Left renal pelvis (tissue), 4 donors: ENCODE results near the gene IGSF10. TPM values are rescaled to one million over a fixed set of nuclear protein-coding genes. Genes with fewer than 3 reads are reported as not detected.

Experiments used
- DNase-seq, 4 donors: peaks; one replicate each; pipeline ENCODE4 v3.0.0-alpha.2; 2013; ENCODE audit warnings: low read depth in 4 of 4, low spot score in 3 of 4
- polyA plus RNA-seq, 4 donors: library from polyadenylated mRNA; unstranded; fragments of 120-200 nt; gene quantifications; one replicate each; pipeline ENCODE4 v1.2.1, GENCODE V29; 2013; ENCODE audit not compliant: insufficient read length in 4 of 4

IGSF10 gene
- polyA plus RNA-seq, 4 donors: 0.89 to 2.9 (median 2.3) TPM

DNA sequence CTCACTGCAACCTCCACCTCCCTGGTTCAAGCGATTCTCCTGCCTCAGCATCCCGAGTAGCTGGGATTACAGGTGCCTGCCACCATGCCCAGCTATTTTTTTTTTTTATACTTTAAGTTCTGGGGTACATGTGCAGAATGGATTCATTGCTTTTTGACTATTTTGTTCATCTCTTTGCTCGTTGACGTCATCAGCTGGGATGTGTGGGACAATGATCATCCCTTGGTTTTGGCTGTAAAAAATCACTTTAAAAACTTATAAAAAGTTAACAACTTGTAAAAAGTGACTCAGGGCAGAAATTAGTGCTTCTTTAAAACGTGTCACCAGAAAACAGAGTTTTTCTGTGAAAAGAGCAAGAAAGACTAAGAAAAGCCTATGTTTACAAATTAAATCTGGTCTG lies 37.8 kb downstream of the IGSF10 start:
- DNase-seq: no peak

DNA sequence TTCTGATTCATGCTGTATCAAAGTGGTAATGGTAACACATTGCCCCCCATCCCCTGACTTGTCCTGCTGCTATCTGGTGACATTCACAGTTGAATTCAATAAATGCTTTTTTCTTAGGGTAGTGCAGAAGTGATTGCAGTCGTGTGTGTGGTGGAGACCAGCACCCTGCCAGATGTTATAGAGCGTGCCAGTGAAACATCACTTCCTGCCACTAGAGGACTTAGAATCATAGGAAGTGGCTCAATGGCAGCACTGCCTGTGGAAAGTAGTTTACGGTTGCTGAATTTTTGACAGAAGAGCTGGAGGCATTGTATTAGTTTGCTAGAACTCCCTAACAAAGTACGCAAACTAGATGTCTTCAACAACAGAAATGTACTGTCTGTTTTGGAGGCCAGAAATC lies 38.9 kb downstream of the IGSF10 start:
- DNase-seq: no peak

DNA sequence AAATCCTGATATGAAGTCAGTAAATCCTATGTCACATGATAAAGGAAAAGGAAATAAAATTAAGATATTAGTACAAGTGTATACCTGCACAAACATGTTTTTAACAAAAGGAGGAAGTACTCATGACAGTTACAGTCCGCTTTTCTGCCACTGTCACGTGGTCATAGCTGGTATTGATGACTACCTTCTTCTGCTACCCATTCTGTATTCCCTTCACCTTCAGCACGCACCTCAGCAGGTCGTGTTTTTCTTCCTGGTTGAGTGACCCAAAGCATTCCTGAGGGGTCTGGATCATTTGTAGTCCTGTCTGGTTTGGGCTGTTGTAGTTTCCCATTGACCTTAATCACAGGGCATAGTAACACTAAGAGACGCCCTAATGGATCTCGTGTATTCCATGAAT lies 41.1 kb downstream of the IGSF10 start:
- DNase-seq: no peak

DNA sequence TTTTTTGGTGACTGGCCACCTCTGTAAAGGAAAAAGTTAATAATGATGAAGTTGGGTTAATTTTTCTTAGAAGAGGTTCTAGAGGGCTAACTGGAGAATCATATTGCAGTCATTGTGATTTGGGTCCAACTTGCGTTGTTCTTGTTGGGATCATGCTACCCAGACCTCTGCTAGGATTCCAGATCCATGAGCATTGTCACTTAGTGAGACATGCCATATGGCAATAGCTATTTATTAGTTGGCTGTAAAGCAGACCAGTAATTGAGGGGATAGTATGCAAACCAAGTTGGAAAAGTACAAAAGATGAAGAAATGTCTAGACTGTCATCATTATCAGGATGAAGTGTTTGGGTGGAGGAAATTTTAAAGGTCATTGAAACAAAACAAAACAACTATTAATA lies 45.6 kb downstream of the IGSF10 start:
- no peak for DNase-seq

DNA sequence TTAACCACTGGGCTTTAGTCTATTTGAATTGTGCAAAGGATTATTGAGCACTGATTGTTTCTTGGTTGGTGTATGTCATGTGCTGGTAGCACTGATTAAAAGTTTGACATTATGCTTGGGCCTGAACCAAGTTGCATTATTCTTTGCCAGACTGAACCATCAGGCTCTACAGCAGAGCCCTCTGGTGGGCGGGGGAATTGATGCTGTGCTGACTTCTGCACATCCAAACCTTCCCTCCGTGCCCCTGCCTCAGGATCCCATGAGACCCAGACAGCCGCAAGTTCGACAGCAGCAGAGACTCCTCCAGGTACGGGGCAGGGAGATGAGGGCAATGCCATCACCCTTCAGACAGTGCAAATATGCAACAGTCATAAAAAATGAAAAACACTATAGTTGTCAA lies 47.9 kb downstream of the IGSF10 start:
- DNase-seq: no peak

Other genes with a start within 250 kb of the IGSF10 start
- gene P2RY14, start 182.5 kb downstream of the IGSF10 start, polyA plus RNA-seq: 1 to 10 TPM in 3 of 4 donors, under 1 TPM in 1; 0.52 to 1.6 (median 1.2) TPM
- gene GPR87, start 144.2 kb downstream of the IGSF10 start, polyA plus RNA-seq: under 1 TPM in 2 of 4 donors, not detected in 2; 0.14 to 0.24 TPM
- 1 to 10 TPM in 3 of 4 donors, under 1 TPM in 1; 0.53 to 2.7 (median 1.5) TPM for gene P2RY13, start 131.5 kb downstream of the IGSF10 start, polyA plus RNA-seq
- gene P2RY12, start 76.3 kb downstream of the IGSF10 start, polyA plus RNA-seq: 1 to 10 TPM in 3 of 4 donors, under 1 TPM in 1; 0.60 to 1.6 (median 1.3) TPM